ENCODE results near the gene RPS3. TPM values are rescaled to one million over a fixed set of nuclear protein-coding genes. Genes with fewer than 3 reads are reported as not detected.

RPS3 gene
- total RNA-seq, 1 donor from 2014 or later: 2,822 TPM

DNA sequence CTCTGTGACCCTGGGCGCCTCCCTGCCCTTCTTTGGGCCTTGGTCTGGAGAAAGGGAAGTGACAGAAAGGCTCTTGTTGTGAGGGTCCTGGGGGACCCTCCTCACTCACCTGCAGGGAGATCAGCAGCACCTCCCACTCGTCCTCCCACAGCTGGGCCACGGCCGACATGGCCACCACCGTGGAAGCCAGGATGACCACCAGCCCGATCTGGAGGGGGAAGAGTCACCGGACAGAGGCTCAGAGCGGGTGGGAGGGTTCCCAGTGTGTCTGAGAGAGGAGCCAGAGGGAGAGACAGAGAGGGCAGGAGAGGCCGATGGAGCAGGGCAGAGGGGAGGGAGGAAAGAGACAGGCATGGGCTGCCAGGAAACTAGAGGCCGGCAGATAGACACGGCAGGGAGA lies 50.5 kb downstream of the RPS3 start:
- Mint-ChIP-seq H3K4me3 (no peak overlapping the region), H3K36me3 (ENCODE audit: low read depth) (no peaks in the 10 kb centered on the region), H3K9me3 (no peaks in the 10 kb centered on the region), H3K4me1 (ENCODE audit: low read depth) (no peaks in the 10 kb centered on the region), H3K27ac (no peak overlapping the region), H3K27me3 (ENCODE audit: insufficient read depth) (peaks cover 8% of the 10 kb centered on the region)
- no peak for DNase-seq (ENCODE audit: low spot score)
- intact Hi-C loops (cut with micrococcal nuclease): no loop called here

DNA sequence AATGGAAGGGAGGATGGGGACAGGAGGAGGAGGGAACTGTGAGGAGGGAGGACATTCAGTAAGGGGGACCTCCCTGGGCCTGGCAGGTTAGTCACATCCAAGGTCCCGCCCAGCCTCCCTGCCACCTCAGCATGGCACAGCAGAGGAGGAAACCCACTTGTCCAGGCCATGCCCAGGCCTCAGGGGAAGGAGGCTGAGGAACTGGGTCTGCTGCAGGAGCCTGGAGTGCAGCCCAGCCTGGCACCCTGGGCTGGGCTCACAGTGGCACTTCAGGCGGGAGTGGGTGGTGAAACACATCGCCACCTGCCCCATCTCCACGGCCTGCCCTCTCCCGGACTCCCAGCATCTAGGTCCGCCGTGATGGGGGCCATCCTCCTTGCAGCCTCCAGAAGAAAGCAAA lies 50.9 kb downstream of the RPS3 start:
- H3K27ac Mint-ChIP-seq: no peak overlapping the region
- no peaks in the 10 kb centered on the region for H3K36me3 Mint-ChIP-seq (ENCODE audit: low read depth)
- H3K4me1 Mint-ChIP-seq (ENCODE audit: low read depth): no peaks in the 10 kb centered on the region
- intact Hi-C loops (cut with micrococcal nuclease): no loop called here
- H3K27me3 Mint-ChIP-seq (ENCODE audit: insufficient read depth): peaks cover 8% of the 10 kb centered on the region
- DNase-seq (ENCODE audit: low spot score): no peak
- H3K4me3 Mint-ChIP-seq: no peak overlapping the region
- no peaks in the 10 kb centered on the region for H3K9me3 Mint-ChIP-seq

DNA sequence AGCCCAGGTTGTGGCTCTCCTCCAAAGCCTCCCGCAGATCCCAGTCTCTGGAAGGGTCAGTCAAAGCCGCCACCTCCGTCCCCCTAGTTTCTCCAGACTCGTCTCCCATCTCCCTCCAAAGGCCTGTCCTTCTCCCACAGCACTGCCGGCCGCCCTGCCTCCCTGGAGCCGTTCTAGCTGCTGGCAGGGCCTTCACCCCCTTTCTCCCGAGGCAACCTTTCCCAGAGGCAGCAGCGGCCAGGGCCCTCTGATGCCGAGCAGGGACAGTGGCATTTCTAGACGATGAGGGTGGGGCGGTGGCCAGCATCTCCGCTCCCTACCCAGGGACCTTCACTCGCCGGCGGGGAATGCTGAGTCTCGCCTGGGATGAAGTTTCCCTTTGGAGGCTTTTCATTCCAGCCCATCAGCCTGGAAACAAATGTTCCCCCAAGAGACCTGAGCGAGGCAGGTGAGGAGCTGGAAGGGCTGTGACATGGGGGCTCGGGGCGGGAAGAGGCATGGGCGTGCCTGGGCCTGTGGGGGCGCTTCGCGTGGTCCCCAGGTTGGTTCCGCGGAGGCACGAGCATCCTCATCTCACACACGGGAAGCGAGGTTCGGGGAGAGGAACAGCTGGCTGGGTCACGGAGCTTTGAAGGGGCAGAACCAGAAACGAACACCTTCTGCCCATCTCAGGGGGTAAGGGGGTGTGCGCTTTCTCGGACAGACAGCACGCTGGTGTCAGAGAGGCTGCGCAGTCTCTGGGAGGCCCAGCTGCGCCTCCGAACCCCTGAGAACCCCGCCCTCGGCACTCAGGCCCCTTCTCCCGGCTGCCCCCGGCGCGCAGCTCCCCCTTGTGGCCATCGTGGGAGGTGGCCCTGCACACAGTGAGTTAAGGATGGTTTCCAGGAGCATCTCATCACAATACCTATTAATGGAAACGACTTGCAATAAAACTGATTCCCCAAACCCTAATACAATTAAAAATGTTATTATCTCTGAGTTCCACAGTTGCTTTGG lies 51.8 kb downstream of the RPS3 start:
- Mint-ChIP-seq H3K36me3 (ENCODE audit: low read depth) (no peaks in the 10 kb centered on the region), H3K27me3 (ENCODE audit: insufficient read depth) (peaks cover 6% of the 10 kb centered on the region), H3K4me3 (no peak overlapping the region), H3K27ac (no peak overlapping the region), H3K4me1 (ENCODE audit: low read depth) (no peaks in the 10 kb centered on the region), H3K9me3 (no peaks in the 10 kb centered on the region)
- DNase-seq (ENCODE audit: low spot score): peak; percentile 21
- intact Hi-C loops (cut with micrococcal nuclease): loop anchor here (1.0 kb wide), 1 partner anchor 63 kb away; no protein-coding TSS in a partner anchor

DNA sequence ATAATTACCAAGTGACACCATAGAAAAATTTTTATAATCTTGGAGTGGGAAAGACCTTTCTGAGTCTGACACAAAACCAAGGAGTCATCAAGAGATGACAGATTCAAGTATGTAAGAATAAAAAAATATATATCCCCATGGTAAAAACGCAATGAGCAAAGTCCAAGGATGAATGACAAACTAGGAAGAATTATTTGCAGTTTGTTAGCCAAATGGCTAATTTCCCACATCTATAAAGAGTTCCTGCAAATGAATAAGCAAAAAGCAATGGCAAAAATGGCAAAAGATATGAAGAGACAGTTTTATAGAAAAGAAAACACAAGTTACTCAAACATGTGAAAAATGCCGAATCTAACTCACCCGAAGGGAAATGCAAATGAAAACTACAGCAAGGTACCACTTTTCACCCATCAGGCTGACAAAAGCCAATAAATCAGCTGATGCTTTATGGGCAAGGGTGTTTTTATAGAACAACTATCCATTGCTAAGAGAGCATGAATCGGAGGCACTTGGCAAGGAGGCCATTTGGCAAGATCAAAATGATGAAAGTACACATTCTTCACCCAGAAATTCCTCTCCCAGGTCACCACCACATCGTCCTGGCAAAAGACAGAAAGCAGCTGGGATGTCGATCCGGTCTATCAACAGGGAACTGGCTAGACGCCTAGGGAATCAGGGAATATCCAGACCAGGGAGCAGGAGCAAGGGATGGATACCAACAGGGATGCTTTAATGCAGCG lies 54.8 kb downstream of the RPS3 start:
- DNase-seq (ENCODE audit: low spot score): no peak
- no peaks in the 10 kb centered on the region for H3K9me3 Mint-ChIP-seq
- intact Hi-C loops (cut with micrococcal nuclease): no loop called here
- no peaks in the 10 kb centered on the region for H3K4me1 Mint-ChIP-seq (ENCODE audit: low read depth)
- H3K27ac Mint-ChIP-seq: no peak overlapping the region
- H3K27me3 Mint-ChIP-seq (ENCODE audit: insufficient read depth): peaks cover 6% of the 10 kb centered on the region
- H3K36me3 Mint-ChIP-seq (ENCODE audit: low read depth): no peaks in the 10 kb centered on the region
- H3K4me3 Mint-ChIP-seq: no peak overlapping the region

DNA sequence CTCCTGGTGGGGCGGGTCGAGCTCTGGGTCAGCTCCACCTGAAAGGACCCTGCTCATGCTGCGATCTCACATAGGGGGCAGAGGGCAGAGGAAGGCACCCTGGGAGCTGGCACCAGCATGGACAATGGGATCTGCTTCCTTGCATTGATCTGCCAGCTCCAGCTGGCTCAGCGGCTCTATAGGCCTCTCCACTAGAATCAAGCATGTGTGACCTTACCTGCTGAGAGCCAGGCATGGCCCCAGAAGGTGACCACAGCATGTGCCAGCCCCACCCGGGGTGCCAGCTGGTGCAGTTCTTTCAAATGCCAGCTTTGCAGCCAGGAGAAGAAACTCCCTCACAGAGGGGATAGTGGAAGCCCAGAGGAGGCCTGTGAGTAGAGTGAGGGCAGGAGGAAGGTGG lies 55.7 kb downstream of the RPS3 start:
- Mint-ChIP-seq H3K27me3 (ENCODE audit: insufficient read depth) (peaks cover 7% of the 10 kb centered on the region), H3K4me1 (ENCODE audit: low read depth) (no peaks in the 10 kb centered on the region), H3K4me3 (no peak overlapping the region), H3K36me3 (ENCODE audit: low read depth) (no peaks in the 10 kb centered on the region), H3K27ac (no peak overlapping the region), H3K9me3 (no peaks in the 10 kb centered on the region)
- intact Hi-C loops (cut with micrococcal nuclease): no loop called here
- no peak for DNase-seq (ENCODE audit: low spot score)

Other genes starting within 250 kb of the RPS3 start
- gene SLCO2B1, start 248.4 kb upstream of the RPS3 start, total RNA-seq: not detected in 2 replicates
- gene TPBGL, start 158.7 kb upstream of the RPS3 start, total RNA-seq: 0.34 and 0.47 TPM in 2 replicates
- gene ARRB1, start 47.9 kb upstream of the RPS3 start, total RNA-seq: 15.3 and 16.0 TPM in 2 replicates
- 2.5 and 2.8 TPM in 2 replicates for gene KLHL35, start 33.7 kb downstream of the RPS3 start, total RNA-seq
- 9.7 and 13.5 TPM in 2 replicates for gene GDPD5, start 126.4 kb downstream of the RPS3 start, total RNA-seq
- 24.1 and 25.3 TPM in 2 replicates for gene SERPINH1, start 162.7 kb downstream of the RPS3 start, total RNA-seq

All from activated T-helper 1 cell treated with anti-CD3 and anti-CD28 coated beads, Interleukin-12 subunit alpha, Interleukin-12 subunit beta, Interleukin-2, Interleukin-4 antibody, amounts not matched to agents 30 ng/mL and 10 ng/mL and 1 ng/mL, durations not matched to agents 14 hours and 24 hours and 36 hours (primary cell).